Measurements from ENCODE around the gene EPS15. TPM values are rescaled to one million over a fixed set of nuclear protein-coding genes. Genes with fewer than 3 reads are reported as not detected.

EPS15 gene
- total RNA-seq, 1 donor from 2014 or later, result 139 TPM

DNA sequence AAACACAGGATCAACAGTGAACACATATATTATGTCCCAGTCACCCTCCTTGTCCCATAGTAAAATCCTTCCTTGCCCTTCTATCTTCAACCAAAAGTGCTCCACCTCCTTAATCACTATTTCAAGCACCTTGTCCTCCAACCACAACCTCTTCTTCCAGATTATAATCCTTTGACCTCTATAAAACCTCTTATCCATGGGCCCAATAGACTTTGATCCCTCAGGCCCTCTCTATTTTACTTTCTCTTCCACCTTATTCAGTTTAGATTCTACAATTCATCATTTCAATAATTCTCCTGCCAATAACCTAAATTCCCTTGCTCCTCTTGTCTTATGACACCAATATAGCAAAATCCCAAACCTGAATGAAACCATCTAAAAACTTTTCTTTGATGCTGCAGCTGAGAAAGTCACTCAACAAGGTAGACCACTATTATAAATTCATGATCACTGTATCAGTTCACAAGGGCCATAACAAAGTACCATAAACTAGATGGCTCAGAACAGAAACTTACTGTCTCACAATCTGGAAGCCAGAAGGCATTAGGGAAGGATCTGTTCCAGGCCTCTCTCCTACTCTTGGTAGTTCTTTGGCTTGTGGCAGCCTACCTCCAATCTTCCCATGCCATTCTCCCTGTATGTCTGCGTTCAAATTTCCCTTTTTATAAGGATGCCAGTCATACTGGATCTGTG lies 24.8 kb downstream of the EPS15 start:
- Mint-ChIP-seq H3K4me3 (ENCODE audit: unreplicated experiment) (no peak overlapping the region), H3K27me3 (ENCODE audit: unreplicated experiment) (peaks cover 5% of the 10 kb centered on the region), H3K4me1 (ENCODE audit: low read depth, unreplicated experiment) (no peaks in the 10 kb centered on the region), H3K36me3 (ENCODE audit: unreplicated experiment) (peaks cover 6% of the 10 kb centered on the region), H3K27ac (ENCODE audit: unreplicated experiment) (no peak overlapping the region), H3K9me3 (ENCODE audit: unreplicated experiment) (peaks cover 2% of the 10 kb centered on the region)
- DNase-seq, result no peak
- TF ChIP-seq, protein P1, sequence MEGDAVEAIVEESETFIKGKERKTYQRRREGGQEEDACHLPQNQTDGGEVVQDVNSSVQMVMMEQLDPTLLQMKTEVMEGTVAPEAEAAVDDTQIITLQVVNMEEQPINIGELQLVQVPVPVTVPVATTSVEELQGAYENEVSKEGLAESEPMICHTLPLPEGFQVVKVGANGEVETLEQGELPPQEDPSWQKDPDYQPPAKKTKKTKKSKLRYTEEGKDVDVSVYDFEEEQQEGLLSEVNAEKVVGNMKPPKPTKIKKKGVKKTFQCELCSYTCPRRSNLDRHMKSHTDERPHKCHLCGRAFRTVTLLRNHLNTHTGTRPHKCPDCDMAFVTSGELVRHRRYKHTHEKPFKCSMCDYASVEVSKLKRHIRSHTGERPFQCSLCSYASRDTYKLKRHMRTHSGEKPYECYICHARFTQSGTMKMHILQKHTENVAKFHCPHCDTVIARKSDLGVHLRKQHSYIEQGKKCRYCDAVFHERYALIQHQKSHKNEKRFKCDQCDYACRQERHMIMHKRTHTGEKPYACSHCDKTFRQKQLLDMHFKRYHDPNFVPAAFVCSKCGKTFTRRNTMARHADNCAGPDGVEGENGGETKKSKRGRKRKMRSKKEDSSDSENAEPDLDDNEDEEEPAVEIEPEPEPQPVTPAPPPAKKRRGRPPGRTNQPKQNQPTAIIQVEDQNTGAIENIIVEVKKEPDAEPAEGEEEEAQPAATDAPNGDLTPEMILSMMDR (IDR thresholded peaks at IDR 0.05; ENCODE audit: partially characterized antibody, unreplicated experiment), result no peak

DNA sequence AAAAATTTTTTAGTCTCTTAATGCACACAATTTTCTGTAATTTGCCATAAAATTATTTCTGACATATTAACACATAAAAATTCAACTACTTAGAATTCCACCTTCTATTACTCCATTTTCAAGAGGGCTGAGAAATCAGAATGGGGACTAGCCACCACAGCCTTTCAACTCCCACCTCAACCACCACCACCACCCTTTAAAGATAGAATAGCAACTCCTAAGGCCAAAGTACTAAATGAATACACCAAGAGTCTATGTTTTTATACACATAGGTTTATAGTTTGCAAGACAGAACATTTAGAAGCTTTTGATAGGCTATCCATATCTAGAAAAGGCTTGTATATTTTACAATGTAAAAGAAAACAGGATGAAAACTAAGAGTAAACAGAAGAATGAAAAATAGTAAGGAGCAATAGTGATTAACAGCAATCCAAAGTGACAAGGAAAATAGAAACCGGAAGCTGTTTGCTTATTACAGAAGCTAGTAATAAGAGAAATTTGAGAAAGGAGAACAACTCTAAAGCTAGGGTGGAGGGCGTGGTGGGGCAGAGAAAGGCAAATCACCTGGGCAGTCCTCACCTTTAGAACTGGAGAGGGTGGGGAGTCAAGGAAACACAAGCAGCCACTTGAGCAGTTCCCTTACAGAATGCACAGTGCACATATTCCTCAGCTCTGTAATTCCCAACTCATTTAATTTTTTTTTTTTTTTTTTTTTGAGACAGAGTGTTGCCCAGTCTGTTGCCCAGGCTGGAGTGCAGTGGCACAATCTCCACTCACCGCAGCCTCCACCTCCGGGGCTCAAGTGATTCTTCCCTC lies 27.7 kb downstream of the EPS15 start:
- H3K9me3 Mint-ChIP-seq (ENCODE audit: unreplicated experiment), result peaks cover 2% of the 10 kb centered on the region
- H3K36me3 Mint-ChIP-seq (ENCODE audit: unreplicated experiment), result peaks cover 6% of the 10 kb centered on the region
- no peak overlapping the region for H3K4me3 Mint-ChIP-seq (ENCODE audit: unreplicated experiment)
- peaks cover 5% of the 10 kb centered on the region for H3K27me3 Mint-ChIP-seq (ENCODE audit: unreplicated experiment)
- TF ChIP-seq, protein P1 (IDR thresholded peaks at IDR 0.05; ENCODE audit: partially characterized antibody, unreplicated experiment), result no peak
- H3K27ac Mint-ChIP-seq (ENCODE audit: unreplicated experiment), result no peak overlapping the region
- no peaks in the 10 kb centered on the region for H3K4me1 Mint-ChIP-seq (ENCODE audit: low read depth, unreplicated experiment)
- no peak for DNase-seq

DNA sequence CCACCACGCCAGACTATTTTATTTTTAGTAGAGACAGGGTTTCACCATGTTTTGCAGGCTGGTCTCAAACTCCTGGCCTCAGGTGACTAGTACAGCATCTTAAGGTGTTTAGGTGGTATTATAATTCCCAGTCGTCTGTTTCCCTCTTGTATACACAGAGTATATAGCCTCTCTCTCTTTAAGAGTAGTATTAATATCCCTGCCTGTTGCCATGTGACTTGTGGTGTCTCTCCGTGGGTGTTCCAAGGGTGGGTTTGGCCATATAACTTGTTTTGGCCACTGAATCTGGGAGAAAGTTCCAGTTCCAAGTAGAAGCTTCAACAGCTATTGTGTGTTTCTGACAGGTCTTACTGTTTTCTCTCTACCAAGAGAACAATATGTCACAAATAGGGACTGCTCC lies 29.6 kb downstream of the EPS15 start:
- no peak overlapping the region for H3K4me3 Mint-ChIP-seq (ENCODE audit: unreplicated experiment)
- no peak for DNase-seq
- H3K4me1 Mint-ChIP-seq (ENCODE audit: low read depth, unreplicated experiment), result no peaks in the 10 kb centered on the region
- TF ChIP-seq, protein P1 (IDR thresholded peaks at IDR 0.05; ENCODE audit: partially characterized antibody, unreplicated experiment), result no peak
- no peak overlapping the region for H3K27ac Mint-ChIP-seq (ENCODE audit: unreplicated experiment)
- H3K9me3 Mint-ChIP-seq (ENCODE audit: unreplicated experiment), result peaks cover 2% of the 10 kb centered on the region
- peaks cover 6% of the 10 kb centered on the region for H3K36me3 Mint-ChIP-seq (ENCODE audit: unreplicated experiment)
- peaks cover 5% of the 10 kb centered on the region for H3K27me3 Mint-ChIP-seq (ENCODE audit: unreplicated experiment)

DNA sequence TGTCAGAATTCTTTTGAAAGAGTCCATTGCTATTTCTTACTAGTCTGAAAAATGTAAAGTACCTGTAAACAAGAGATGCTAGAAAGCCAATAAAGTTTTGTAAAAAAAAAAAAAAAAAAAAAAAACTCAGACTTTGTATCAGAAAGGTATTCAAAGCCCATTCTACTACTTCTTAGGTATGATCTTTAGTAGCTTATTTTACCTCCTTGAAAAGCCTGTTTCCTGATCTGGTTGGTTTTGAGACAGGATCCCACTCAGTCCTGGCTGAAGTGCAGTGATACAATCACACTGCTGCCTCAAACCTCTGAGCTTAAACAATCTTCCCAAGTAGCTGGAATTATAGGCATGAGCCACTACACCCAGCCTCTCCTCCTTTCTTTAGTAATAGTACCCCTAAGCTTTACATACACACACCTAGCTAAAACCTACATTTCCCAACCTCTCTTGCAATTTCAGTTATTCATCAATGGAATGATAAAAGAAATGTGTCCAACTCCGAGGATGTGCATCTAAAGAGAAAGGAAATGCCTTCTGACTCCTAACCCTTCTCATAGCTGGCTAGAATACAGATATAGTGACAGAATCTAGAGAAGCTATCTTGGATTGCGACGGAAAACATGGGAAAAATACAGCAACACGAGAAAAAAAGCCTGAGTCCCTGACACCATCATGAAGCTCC lies 30.6 kb downstream of the EPS15 start:
- no peak overlapping the region for H3K27ac Mint-ChIP-seq (ENCODE audit: unreplicated experiment)
- no peaks in the 10 kb centered on the region for H3K27me3 Mint-ChIP-seq (ENCODE audit: unreplicated experiment)
- no peaks in the 10 kb centered on the region for H3K9me3 Mint-ChIP-seq (ENCODE audit: unreplicated experiment)
- no peaks in the 10 kb centered on the region for H3K36me3 Mint-ChIP-seq (ENCODE audit: unreplicated experiment)
- no peak overlapping the region for H3K4me3 Mint-ChIP-seq (ENCODE audit: unreplicated experiment)
- no peaks in the 10 kb centered on the region for H3K4me1 Mint-ChIP-seq (ENCODE audit: low read depth, unreplicated experiment)
- TF ChIP-seq, protein P1 (IDR thresholded peaks at IDR 0.05; ENCODE audit: partially characterized antibody, unreplicated experiment), result no peak
- no peak for DNase-seq

All from glutamatergic neuron (in vitro differentiated cells).